HG03571 (cell line): ENCODE data around the gene PDGFA.

Experiments used
- ATAC-seq: cut with Tn5 transposase; IDR thresholded peaks from one replicate; pipeline ENCODE4 v1.9.1; 2021; ENCODE audit not compliant: unreplicated experiment

Gene PDGFA

DNA sequence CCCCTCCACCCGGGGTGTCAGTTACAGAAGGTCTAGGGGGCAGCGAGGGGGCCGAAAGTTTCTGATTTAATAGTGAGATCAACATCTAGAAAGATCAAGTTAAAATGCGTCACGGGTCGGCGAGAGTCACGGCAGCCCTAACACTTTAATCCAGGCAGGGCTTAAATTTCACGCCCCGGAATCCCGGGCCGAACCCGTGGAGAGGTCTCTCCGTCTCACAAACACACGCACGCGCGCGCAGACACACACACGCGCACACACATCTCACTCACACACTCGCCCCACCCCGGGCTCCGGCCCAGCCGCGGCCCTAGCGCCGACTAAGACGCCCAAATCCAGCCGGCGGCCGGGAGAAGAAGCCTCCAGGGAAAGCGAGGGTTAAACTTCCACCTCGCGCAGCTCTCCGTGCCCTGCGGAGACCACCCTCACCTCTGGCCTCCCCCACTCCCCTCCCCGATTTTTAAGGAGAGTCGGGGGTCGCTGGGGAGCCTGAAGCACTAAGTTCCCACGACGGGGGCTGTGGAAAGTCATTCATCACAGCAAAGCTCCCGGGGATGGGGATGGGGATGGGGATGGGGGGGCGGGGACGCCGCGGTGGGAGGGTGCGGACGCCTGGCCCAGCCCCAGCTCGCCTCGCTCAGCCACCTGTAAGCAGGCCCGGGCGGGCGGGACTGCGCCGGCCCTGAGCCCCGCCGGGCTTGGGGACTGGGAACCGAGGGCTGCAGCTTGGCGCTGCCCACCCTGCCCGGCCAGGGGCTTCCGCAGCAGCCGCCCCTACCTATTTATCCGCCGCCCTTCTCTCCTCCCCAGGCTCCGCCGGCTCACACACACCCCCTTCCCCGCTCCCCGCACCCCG, 1.6 kb downstream of the PDGFA start:
- ATAC-seq, result no peak

DNA sequence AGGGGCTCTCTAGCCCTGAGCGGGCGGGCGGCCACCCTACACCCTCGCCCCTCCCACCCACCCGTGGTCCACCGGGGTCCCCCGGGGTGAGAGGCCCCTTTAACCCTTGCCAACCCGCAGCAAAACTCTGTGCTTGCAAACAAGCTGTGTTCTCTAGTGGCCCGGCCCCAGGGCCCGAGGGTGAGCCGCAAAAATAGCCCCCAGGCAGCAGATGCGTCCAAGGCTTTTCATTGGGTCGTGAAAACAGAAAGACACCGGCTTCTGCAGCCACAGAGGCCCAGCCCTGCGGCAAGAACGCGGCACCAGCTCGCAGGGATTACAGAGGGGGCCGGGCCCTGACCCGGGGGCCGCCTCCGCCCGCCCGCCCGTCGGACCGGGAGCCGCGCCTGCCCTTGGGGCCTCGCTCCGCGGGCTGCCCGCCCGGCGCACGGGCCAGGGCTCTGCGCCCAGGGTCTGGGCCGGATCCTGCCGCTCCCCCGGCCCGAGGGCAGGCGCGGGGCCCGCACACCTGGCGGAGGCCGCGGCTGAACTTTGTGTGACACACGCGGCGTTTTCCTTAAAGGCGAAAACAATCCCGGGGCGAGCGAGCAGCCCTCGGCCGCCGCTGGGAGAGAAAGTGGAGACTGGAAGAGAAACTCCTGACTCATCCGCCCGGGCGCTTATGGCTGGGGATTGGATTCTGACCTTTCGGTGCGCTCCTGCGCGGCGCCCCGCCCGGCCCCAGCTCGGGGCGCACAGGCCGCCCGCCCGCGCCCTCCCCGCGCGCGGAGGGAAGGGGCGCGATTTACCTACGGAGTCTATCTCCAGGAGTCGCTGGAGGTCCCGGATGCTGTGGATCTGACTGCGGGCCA, 2.8 kb downstream of the PDGFA start:
- no peak for ATAC-seq

- ATAC-seq, result no peak
Observed at GRCh38 chr7:516216-516605, 3.4 kb downstream of the PDGFA start.

- no peak for ATAC-seq
Observed at GRCh38 chr7:515628-516027, 4.0 kb downstream of the PDGFA start.

DNA sequence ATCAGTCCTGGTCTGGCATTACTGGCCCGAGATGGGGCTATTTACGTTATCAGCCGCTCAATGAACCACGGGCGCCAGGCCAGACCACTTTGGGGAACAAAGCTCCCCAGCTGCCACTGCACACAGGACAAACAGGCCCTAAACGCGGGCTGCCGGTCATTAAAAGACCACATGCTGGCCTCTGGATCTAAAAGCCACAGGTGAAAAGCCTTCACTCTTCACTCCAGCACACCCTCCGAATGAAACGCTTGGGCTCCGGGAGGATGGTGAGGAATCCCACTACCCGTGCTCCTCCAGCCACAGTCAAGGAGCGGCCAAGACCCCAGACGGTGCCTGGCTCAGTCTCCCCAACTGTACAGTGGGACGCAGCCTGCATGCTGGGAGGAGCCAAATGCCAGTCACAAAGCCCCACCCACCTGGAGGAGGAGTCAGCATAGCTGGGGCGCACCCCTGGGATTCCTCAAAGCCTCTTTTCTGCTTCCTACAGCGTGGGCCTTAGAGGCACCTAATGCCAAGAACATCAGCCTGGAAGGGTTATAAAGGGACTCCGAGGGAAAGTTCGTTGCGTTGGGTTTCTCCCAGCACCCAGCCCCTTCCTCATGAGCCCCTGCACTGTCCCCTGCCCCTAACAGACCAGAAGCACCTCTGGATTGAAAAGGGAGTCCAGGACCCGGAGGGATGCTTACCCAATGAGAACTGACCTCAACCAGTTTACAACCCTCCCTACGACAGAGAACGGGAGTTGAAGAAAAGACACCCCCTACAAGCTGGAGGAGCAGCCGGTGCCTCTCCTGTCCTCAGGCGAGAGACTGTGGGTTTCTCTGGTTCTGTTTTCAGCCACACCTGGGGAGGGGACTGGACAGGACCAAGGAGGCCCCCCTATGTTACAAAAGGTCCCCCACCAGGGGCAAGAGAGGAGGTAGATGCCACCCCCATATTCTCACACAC, 4.7 kb downstream of the PDGFA start:
- ATAC-seq, result no peak

- ATAC-seq, result no peak
Observed at GRCh38 chr7:514242-514641, 5.4 kb downstream of the PDGFA start.

GRCh38 chr7:513521-514166, 6.0 kb downstream of the PDGFA start:
- no peak for ATAC-seq

DNA sequence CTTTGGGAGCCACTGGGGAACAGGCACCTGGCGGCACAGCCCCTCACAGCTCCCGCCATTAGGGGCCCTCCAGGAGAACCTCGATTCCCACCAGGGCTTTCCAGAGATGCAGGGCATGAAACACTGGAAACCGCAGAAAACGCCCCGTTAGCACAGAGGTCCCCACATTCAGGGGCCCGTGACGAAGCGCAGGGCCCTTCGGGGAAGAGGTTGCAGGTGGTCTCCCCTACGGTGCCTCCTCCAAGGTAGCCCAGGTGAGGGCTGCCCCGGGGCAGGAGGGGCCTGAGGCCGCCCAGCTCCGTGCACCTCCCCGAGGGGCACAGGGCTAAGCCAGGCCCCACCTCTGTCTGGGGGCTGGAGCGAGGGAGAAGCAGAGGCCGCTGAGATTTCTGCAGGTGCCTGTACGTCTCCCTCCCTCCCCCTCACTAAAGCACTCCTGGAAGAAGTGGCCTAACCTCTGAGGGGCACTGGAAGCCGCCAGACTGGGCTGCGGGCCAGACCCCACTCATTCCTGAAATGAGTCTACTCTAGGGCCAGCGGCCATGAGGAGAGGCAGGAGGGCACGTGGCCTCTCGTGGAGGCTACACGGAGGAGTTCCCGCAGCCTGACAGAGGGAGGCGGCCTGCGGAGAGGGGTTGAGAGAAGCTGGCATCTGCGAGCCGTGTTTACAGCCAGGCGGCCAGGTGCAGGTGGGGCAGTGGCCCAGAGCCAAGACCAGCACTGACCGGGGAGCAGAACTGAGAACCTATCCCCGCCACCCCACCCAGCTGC, 6.9 kb downstream of the PDGFA start:
- no peak for ATAC-seq

GRCh38 chr7:512146-512510, 7.5 kb downstream of the PDGFA start:
- no peak for ATAC-seq

- ATAC-seq, result no peak
Observed at GRCh38 chr7:511476-512145, 8.0 kb downstream of the PDGFA start.

DNA sequence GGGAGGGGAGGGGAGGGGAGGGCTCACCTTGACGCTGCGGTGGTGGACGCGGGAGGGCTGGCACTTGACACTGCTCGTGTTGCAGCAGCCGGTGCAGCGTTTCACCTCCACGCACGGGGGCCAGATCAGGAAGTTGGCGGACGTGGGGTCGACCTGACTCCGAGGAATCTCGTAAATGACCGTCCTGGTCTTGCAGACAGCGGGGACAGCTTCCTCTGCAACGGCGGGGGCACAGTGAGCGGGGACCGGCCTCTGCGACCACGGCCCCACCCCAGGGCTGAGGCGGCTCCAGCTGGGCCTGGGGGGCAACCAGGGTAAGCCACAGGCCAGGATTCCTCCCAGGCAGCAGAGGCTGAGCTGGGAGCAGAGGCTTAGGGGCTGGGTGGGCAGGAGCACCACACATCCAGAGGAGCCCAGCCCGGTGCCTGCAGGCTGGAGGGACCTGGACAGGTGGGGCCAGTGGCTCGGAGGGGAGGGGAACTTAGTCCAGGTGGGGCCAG, 8.8 kb downstream of the PDGFA start:
- no peak for ATAC-seq

- ATAC-seq, result no peak
Observed at GRCh38 chr7:510131-510481, 9.5 kb downstream of the PDGFA start.

DNA sequence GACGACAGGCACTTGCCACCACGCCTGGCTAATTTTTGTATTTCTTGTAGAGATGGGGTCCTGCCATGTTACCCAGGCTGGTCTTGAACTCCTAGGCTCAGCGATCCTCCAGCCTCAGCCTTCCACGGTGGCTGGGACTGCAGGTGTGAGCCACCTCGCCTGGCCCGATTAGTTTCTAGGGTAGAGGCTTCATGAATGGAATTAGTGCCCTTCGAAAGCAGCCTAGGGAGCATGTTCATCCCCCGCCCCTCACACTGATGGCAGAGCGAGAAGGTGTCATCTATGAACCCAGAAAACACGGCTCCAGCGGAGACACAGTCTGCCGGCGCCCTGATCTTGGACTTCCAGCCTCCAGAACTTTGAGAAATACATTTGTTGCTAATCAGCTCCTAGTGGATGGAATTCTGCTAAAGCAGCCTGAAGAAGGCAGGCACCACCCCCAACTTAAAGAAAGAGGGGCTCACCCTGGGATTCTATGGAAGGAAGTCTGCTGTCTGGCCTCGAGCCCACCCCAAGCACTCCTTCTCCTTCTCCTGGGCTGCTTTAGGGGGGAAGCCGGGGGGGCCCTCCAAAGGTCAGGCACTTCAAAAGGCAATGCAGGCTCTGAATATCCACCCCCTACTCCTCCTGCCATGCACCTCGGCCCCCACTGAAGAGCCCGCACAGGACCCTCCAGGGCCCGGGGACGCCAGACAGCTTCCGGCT, 10.1 kb downstream of the PDGFA start:
- ATAC-seq, result no peak

GRCh38 chr7:508461-509170, 11.0 kb downstream of the PDGFA start:
- ATAC-seq, result no peak

- no peak for ATAC-seq
Observed at GRCh38 chr7:507623-508300, 11.9 kb downstream of the PDGFA start.

DNA sequence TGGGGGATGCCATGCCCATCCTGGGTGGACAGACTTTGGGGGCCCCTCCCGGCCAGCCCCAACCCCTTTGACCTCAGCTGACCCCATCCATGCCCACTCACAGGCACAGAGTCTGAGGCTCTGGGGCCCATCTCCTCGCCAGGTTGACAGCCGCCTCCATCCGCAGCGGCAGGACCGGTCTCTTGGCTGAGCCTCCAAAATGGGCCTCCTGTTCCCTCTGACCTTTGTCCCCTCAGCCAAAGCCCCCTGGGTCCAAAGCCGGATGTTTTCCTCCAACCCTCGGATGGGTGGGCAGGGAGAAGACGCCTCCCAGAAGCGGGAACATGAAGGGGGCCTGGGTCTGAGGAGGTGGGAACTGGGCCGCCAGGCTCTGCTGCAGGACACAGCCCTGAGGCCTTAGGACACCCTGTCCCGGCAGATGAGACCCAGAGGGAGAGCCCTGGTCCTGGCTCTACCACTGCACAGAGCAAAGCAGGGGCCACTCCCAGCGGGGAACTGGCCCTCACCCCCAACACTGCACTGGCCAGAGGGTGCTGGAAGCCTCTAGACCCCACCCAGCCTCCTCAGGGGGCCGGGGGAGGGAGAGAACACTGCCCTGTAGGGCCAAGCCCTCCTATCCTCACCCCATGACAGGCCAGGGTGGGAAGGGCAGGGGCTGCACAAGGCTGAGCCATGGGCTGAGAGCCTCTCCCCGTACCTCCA, 12.6 kb downstream of the PDGFA start:
- no peak for ATAC-seq

DNA sequence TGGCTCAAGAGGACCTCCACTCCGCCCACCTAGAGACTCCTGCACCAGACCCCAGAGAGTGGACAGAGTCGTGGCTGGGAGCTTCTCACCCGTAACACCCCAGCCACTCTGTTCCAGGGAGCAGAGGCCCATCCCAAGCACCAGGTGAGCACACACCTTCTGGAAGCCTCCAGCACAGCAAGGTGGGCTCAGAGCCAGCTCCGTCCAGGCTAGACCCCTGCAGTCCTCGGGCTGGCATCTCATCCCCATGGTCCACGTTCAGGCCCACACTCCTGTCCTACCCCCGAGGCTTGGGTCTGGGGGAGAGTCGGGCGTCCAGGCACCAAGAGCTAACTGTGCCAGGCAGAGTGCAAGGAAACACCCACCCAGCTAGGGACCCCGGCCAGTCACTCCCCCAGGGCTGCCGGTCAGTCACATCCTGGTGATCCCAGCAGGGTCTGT, 13.2 kb downstream of the PDGFA start:
- ATAC-seq, result no peak
